SIG-M5 (cell line): ENCODE measurements around the gene TRAF3IP3.

Source experiments
- DNase-seq: peaks from one replicate; lab custom pipeline; 2025; lab: John Stamatoyannopoulos, UW

TRAF3IP3 gene

DNA sequence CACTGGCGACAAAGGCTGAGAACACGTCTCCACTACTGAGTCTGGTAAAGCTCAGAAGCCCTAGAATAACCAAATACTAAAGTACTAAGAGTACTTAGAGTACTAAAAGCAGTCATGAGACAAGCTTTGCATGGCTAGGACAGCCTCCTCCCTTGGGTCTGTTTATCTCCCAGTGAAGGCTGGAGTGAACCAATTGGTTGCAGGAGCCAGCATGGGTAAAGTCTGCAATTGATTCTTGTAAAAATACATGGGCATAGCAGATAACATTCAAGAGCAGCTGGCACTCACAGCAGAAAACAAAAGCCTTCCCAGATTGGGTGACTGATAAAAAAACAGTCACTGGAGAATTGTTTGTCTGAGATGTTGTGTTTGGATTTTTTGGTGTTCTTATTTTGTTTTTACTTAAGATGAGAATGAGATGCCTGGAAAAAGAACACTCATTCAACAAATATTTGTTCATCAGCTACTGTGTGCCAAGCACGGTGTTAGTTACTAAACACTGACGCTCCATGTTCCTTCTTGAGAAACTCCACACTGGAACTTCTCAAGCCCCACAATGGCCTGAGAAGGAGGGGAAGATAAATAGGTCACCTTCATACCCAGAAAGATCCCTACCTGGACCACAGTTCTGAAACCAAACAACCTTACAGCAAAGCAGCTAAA is 46.4 kb downstream of the TRAF3IP3 start:
- no peak for DNase-seq

GRCh38 chr1:209802780-209803152 is 46.9 kb downstream of the TRAF3IP3 start:
- no peak for DNase-seq

GRCh38 chr1:209803568-209803967 is 47.7 kb downstream of the TRAF3IP3 start:
- DNase-seq: no peak

GRCh38 chr1:209805341-209805781 is 49.5 kb downstream of the TRAF3IP3 start:
- no peak for DNase-seq

DNA sequence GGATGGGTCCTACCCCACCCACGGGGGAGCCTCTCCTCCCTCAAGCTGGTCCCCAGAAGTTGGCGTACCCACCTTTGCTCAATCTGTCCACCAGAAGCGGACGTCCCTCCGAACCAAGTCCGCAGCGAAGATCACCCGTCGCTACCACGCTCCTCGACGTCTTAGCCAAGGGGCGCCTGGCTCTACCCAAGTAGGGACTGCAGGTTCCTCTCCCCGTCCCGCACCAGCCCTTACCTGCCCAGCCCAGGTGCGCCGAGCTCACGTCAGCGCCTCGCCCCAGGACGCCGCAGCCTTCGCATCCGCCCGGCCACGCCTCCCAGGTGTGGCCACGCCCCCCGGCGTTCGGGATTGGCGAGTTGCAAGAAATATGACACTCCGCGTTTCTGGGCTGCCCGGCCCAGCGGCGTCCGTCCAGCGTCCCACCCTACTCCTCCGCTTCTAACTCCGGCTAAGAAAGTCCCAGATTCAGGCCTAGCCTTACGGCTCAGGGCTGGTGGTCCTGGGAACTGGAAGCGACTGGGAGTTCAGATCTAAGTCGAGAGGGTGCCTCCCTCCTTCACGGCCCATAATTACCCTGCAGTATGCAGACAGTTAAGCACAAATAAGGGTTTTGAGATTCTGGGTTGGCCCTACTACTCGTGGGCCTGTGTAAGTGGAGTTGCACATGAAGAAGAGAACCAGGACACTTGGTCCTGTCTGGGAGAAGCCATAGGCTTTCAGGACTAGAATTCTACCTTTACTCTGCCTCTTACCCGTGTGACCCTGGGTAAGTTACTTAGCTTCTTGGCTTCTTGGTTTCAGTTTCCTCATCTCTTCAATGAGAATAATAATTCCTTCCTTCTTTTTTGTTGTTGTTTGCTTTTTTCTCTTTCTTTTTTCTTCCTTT is 50.3 kb downstream of the TRAF3IP3 start, which contains the start of gene IRF6:
IRF6 (minus strand) TSS at position 268 of the 886 bp plus-strand sequence. CDS start 4,729 bp downstream, outside the sequence.
- DNase-seq: no peak

DNA sequence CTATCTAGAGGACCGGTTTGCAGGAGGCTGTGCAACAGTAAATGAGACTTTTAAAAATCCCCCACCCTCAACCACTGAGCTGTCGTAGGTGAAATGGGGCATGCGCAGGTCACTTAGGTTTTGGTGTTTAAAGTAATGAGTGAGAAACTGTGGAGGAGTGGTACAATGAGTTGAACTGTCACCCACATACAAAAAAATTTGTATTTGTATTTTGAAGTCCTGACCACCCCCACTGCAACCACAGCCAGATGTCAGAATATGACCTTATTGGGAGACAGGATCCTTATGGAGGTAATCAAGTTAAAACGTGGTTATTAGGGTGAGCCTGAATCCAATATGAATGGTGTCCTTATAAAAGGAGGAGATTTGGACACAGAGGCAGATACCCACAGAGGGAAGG is 51.7 kb downstream of the TRAF3IP3 start:
- no peak for DNase-seq

DNA sequence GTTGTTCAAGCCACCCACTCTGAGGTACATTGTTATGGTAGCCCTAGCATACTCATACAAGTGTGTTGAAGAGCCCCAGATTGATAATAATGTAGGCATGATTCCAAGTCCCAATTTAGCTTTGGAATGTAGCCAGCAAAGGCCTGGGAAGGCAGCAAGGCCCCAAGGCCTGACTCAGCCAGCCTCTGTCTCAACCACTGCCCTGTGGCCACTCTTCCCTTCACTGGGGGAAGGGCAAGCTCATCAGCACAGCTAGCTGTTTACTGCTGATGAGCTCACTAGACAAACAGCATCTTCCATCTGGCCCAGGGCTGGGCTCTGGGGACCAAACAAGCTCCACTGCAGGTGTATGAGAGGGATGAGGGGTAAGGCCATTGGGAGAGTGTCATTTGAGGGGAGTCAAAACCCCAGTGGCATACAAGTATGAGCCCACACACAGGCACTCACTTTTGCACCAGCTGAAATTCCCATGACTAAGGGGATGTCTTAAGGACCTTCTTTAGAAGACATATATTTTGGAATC is 52.3 kb downstream of the TRAF3IP3 start:
- DNase-seq: no peak

GRCh38 chr1:209809611-209810010 is 53.8 kb downstream of the TRAF3IP3 start:
- no peak for DNase-seq

DNA sequence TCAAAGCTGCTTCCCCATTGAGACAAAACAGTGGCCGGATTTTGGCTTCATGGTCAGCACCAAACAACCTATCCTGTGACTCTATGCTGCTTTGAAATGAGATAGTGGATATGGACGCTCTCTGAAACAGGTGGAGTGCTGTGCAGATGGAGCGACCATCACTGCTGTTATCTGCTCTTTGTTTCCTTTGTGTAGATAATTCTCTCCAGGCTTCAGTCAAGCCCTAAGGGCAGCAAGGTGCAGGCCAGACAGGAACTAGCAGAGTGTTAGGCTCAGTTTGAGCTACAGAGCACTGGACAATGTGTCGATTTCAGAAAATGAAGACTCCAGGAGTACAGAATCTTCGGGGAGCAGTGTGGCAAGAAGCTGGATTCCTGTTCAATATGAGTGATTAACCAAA is 54.9 kb downstream of the TRAF3IP3 start:
- no peak for DNase-seq

GRCh38 chr1:209813902-209814301 is 58.0 kb downstream of the TRAF3IP3 start:
- no peak for DNase-seq

GRCh38 chr1:209815490-209815889 is 59.6 kb downstream of the TRAF3IP3 start:
- no peak for DNase-seq

- DNase-seq: no peak
Observed at GRCh38 chr1:209815931-209816341, 60.1 kb downstream of the TRAF3IP3 start.

DNA sequence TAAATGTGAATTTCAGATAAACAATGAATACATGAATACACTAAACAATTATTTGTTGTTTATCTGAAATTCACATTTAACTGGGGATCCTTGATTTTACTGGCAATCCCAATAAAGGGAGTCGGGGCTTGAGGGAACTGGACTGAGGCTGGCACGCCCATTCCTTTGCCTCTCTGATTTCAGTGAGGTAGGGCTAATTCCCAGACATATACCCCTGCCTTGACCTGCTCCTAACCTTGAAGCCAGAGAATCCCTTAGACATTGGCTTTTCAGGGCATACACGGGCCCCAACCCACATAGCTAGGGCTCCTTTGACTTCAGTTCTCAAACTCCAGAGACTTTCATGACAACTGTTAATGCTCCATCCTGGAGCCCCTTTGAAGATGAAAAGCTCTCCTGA is 61.1 kb downstream of the TRAF3IP3 start:
- no peak for DNase-seq

DNA sequence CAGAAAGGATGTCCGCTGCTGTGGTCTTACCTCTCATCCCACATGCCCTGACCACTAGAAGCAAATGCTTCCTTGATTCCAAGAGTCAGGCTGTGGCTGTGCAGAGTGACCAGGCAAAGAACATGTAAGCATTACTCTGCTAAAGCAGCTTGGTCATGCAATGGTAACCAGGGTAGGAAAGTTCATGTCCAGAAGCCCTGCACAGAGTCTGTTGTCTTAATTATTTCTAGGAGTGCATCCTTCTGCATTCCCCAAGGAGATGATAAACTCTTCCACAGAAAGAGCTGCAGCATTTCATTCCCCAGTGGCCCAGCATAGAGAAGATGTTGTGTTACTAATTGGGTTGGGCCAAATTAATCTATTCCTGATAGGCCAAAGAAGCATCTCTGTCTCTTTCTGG is 61.8 kb downstream of the TRAF3IP3 start:
- DNase-seq: no peak

GRCh38 chr1:209819058-209819457 is 63.2 kb downstream of the TRAF3IP3 start:
- no peak for DNase-seq

DNA sequence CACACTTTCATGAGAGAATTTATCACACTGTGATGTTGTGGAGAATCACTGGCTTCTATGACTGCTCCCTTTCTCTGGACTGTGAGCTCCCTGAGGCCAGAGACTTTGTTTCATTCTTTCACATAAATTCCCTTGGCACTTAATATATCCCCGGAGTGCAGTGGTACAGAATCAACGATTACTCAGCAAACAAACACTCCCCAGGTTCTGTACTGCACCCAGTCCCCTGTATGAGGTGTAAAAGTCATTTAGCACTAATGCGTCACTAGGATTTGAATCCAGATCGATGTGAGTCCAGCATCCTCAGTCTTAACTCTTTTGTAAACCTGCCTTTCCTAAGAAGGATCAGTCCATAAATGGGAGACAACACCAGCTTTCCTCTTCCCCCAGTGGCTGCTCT is 65.1 kb downstream of the TRAF3IP3 start:
- DNase-seq: no peak

- DNase-seq: no peak
Observed at GRCh38 chr1:209822706-209823105, 66.9 kb downstream of the TRAF3IP3 start.

GRCh38 chr1:209823143-209824041 is 67.5 kb downstream of the TRAF3IP3 start:
- DNase-seq: no peak

- DNase-seq: no peak
Observed at GRCh38 chr1:209825591-209826434, 70.0 kb downstream of the TRAF3IP3 start.

GRCh38 chr1:209827384-209828262 is 71.8 kb downstream of the TRAF3IP3 start, which contains the start of gene UTP25:
Gene UTP25 (plus strand): TSS chr1:209827972. CDS start chr1:209828064, 92 bp downstream.
- peak; percentile 93 for DNase-seq
